ENCODE measurements around the gene CTSK. TPM values are rescaled to one million over a fixed set of nuclear protein-coding genes. Genes with fewer than 3 reads are reported as not detected.

The CTSK gene
- total and polyA plus RNA-seq, 2 experiments from 2014 or later, result 37.3 to 54.3 TPM

DNA sequence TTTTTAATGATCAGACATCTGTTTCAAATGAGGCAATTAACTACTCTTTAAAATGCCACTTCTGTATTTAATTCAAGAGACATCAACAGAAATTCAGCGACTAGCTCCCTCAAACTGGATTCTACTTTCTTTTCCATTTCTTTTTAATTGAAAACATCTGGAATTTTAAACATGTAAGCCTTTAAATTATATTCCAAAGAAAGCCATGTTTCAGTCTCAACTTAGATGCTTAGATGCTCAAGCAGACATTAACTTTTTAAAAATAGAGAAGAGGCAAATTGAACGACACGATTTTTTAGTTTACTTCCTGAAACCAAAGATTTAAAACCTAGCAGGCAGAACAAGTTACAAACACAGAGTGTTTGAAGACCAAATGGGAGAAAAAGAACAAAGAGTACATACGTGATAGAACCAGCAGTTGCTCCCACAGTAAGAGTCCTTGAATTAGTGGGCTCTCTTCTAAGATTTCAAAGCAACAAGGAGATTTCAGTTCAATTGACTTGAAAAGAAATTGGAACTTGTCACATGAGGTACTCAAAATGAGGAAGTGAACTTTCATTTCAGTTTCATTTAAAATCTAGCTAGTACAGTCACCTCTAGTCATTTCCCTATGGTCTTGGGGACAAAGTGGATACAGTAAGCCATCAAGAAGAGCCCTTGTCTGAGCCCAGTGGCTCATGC lies 42.6 kb downstream of the CTSK start, which contains the start of gene CTSS:
Gene CTSS, minus strand, starts transcription at position 483 of the 681 bp plus-strand sequence. CDS start 1,015 bp downstream, outside the sequence.
- no peaks in the 10 kb centered on the region for H3K9me2 ChIP-seq (replicated peaks; ENCODE audit: insufficient read depth)
- peak within 1 kb of the TSS; percentile 56 for H3K4me2 ChIP-seq
- peaks cover 10% of the 10 kb centered on the region for H3K4me1 ChIP-seq (ENCODE audit: insufficient read depth)
- H3K9me3 ChIP-seq (ENCODE audit: low read depth), result no peaks in the 10 kb centered on the region
- H2AFZ ChIP-seq, result peak within 1 kb of the TSS; percentile 65
- no peaks in the 10 kb centered on the region for H3K79me2 ChIP-seq
- H3K27me3 ChIP-seq, result no peaks in the 10 kb centered on the region
- TF ChIP-seq EZH2 (IDR thresholded peaks at IDR 0.05; ENCODE audit: borderline replicate concordance) (no peak), EZH2phosphoT487 (IDR thresholded peaks at IDR 0.05; ENCODE audit: low read depth, severe bottlenecking, unreplicated experiment) (no peak)
- TF ChIP-seq, protein P1, sequence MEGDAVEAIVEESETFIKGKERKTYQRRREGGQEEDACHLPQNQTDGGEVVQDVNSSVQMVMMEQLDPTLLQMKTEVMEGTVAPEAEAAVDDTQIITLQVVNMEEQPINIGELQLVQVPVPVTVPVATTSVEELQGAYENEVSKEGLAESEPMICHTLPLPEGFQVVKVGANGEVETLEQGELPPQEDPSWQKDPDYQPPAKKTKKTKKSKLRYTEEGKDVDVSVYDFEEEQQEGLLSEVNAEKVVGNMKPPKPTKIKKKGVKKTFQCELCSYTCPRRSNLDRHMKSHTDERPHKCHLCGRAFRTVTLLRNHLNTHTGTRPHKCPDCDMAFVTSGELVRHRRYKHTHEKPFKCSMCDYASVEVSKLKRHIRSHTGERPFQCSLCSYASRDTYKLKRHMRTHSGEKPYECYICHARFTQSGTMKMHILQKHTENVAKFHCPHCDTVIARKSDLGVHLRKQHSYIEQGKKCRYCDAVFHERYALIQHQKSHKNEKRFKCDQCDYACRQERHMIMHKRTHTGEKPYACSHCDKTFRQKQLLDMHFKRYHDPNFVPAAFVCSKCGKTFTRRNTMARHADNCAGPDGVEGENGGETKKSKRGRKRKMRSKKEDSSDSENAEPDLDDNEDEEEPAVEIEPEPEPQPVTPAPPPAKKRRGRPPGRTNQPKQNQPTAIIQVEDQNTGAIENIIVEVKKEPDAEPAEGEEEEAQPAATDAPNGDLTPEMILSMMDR (IDR thresholded peaks at IDR 0.05; ENCODE audit: poor library complexity), result no peak
- no peaks in the 10 kb centered on the region for H3K36me3 ChIP-seq (replicated peaks; ENCODE audit: insufficient read depth, low read depth)
- H3K4me3 ChIP-seq, result no peak within 1 kb of the TSS
- H4K20me1 ChIP-seq (ENCODE audit: insufficient read depth, poor library complexity, severe bottlenecking), result no peaks in the 10 kb centered on the region
- WGBS (ENCODE audit: low lambda C conversion rate, missing lambda C conversion rate), result 53% methylated on average over 4 of the region's 4 CpGs
- DNase-seq (ENCODE audit: low spot score), result no peak
- peak within 1 kb of the TSS; percentile 84 for H3K27ac ChIP-seq

DNA sequence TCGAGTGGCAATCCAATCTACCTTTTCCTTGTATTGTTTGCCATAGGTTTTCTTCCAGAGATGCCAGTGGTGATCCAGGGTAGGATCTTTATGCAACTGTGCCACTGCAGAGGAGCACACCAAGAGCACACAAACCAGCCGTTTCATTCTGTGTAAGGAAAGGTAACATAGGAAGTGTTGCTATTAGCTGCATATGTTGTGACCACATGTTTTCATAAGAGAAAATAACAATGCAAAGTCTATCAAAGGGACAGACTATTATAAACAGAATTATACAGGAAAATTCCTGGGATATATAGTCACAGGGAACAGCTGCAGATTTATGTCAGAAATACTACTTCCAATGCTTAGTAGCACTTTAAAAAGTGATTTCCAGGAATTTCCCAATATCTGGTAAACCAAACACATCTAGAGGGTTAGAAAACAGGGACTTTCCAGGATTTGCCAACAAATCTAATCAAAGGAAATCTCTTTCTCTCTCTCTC lies 43.4 kb downstream of the CTSK start:
- Histone ChIP-seq H3K4me1 (ENCODE audit: insufficient read depth) (peaks cover 10% of the 10 kb centered on the region), H3K27ac (peak overlapping the region; percentile 84), H2AFZ (no peak overlapping the region), H4K20me1 (ENCODE audit: insufficient read depth, poor library complexity, severe bottlenecking) (no peaks in the 10 kb centered on the region), H3K9me3 (ENCODE audit: low read depth) (no peaks in the 10 kb centered on the region), H3K79me2 (no peaks in the 10 kb centered on the region), H3K36me3 (replicated peaks; ENCODE audit: insufficient read depth, low read depth) (no peaks in the 10 kb centered on the region), H3K9me2 (replicated peaks; ENCODE audit: insufficient read depth) (no peaks in the 10 kb centered on the region), H3K27me3 (no peaks in the 10 kb centered on the region), H3K4me2 (peak overlapping the region; percentile 56), H3K4me3 (no peak overlapping the region)
- TF ChIP-seq, protein P1 (IDR thresholded peaks at IDR 0.05; ENCODE audit: poor library complexity), result no peak
- TF ChIP-seq EZH2phosphoT487 (IDR thresholded peaks at IDR 0.05; ENCODE audit: low read depth, severe bottlenecking, unreplicated experiment) (no peak), EZH2 (IDR thresholded peaks at IDR 0.05; ENCODE audit: borderline replicate concordance) (no peak)
- DNase-seq (ENCODE audit: low spot score), result peak; percentile 16
- WGBS (ENCODE audit: low lambda C conversion rate, missing lambda C conversion rate), result 57% methylated on average over 2 of the region's 2 CpGs

DNA sequence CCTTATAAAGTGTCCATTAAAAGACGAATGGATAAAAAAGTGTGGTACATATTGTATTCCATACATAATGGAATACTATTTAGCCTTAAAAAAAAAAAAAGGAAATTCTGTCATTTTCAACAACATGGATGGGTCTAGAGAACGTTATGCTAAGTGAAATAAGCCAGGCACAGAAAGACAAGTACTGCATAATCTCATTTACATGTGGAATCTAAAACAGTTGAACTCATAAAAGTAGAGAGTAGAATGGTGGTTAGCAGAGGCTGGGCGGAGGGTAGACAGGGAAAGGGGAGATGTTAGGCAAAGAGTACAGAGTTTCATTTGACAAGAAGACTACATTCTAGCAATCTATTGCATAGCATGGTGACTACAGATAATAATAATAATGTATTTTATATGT lies 45.0 kb downstream of the CTSK start:
- TF ChIP-seq, protein P1 (IDR thresholded peaks at IDR 0.05; ENCODE audit: poor library complexity), result no peak
- no peak for TF ChIP-seq EZH2phosphoT487 (IDR thresholded peaks at IDR 0.05; ENCODE audit: low read depth, severe bottlenecking, unreplicated experiment)
- TF ChIP-seq EZH2 (IDR thresholded peaks at IDR 0.05; ENCODE audit: borderline replicate concordance), result no peak
- Histone ChIP-seq H3K27ac (no peak overlapping the region), H3K4me2 (no peak overlapping the region), H3K4me1 (ENCODE audit: insufficient read depth) (peaks cover 10% of the 10 kb centered on the region), H3K36me3 (replicated peaks; ENCODE audit: insufficient read depth, low read depth) (no peaks in the 10 kb centered on the region), H3K9me2 (replicated peaks; ENCODE audit: insufficient read depth) (no peaks in the 10 kb centered on the region), H2AFZ (no peak overlapping the region), H4K20me1 (ENCODE audit: insufficient read depth, poor library complexity, severe bottlenecking) (no peaks in the 10 kb centered on the region), H3K9me3 (ENCODE audit: low read depth) (no peaks in the 10 kb centered on the region), H3K79me2 (no peaks in the 10 kb centered on the region), H3K27me3 (no peaks in the 10 kb centered on the region), H3K4me3 (no peak overlapping the region)
- DNase-seq (ENCODE audit: low spot score), result no peak
- 74% methylated on average over 3 of the region's 3 CpGs for WGBS (ENCODE audit: low lambda C conversion rate, missing lambda C conversion rate)

All from hepatocyte (in vitro differentiated cells).